WTC11 (cell line): ENCODE measurements around the gene EFCC1. TPM values are rescaled to one million over a fixed set of nuclear protein-coding genes. Genes with fewer than 3 reads are reported as not detected.

Experiments
- ATAC-seq: fragments of 200-7000 bp; cut with Tn5 transposase; 2 replicates; pipeline ENCODE4 v1.10.0; 2021; ENCODE audit warnings: mild to moderate bottlenecking, moderate library complexity
- CTCF ChIA-PET: fragments of 300-600 bp; sonication (Branson Sonifier 250); formaldehyde crosslinking; loops from one replicate; lab custom pipeline; 2021; ENCODE audit warnings: antibody characterized with exemption; lab: Charles Lee
- POLR2A ChIA-PET: fragments of 350-600 bp; sonication (Branson Sonifier 250); formaldehyde crosslinking; loops from one replicate; lab custom pipeline; 2021; ENCODE audit warnings: antibody characterized with exemption; lab: Charles Lee
- DNase-seq: peaks from one replicate; pipeline ENCODE4 v3.0.0; 2021; ENCODE audit warnings: low spot score
- H3K27ac Mint-ChIP-seq: 2 replicates; pipeline ENCODE4 v1.8.0; 2021; ENCODE audit warnings: mixed read lengths
- H3K27me3 Mint-ChIP-seq: 2 replicates; pipeline ENCODE4 v1.8.0; 2021; ENCODE audit warnings: low read depth, mild to moderate bottlenecking, moderate library complexity, mixed read lengths
- H3K36me3 Mint-ChIP-seq: 2 replicates; pipeline ENCODE4 v1.8.0; 2021; ENCODE audit warnings: mixed read lengths
- H3K4me1 Mint-ChIP-seq: 2 replicates; pipeline ENCODE4 v1.8.0; 2022; ENCODE audit warnings: mixed read lengths
- H3K4me3 Mint-ChIP-seq: 2 replicates; pipeline ENCODE4 v1.8.0; 2021; ENCODE audit warnings: mild to moderate bottlenecking, moderate library complexity, mixed read lengths
- H3K9me3 Mint-ChIP-seq: 2 replicates; pipeline ENCODE4 v1.8.0; 2021; ENCODE audit warnings: mixed read lengths
- AFF4 ChIP-seq: sonication (generic); formaldehyde crosslinking; IDR thresholded peaks from 2 replicates; pipeline ENCODE4 v1.8.1; 2023; ENCODE audit warnings: mild to moderate bottlenecking, missing genetic modification reagents, borderline replicate concordance
- ARID4B ChIP-seq: sonication (generic); formaldehyde crosslinking; IDR thresholded peaks from 2 replicates; pipeline ENCODE4 v1.8.0; 2023; ENCODE audit warnings: missing genetic modification reagents, mild to moderate bottlenecking, borderline replicate concordance
- E2F4 ChIP-seq: sonication (generic); formaldehyde crosslinking; IDR thresholded peaks from 2 replicates; pipeline ENCODE4 v1.8.1; 2022; ENCODE audit warnings: low read depth, mild to moderate bottlenecking, moderate library complexity, missing genetic modification reagents, borderline replicate concordance
- E2F5 ChIP-seq: sonication (generic); formaldehyde crosslinking; IDR thresholded peaks from 2 replicates; pipeline ENCODE4 v1.8.1; 2022; ENCODE audit warnings: mild to moderate bottlenecking, moderate library complexity, missing genetic modification reagents
- ESRRA ChIP-seq: sonication (generic); formaldehyde crosslinking; IDR thresholded peaks from 2 replicates; pipeline ENCODE4 v1.8.1; 2022; ENCODE audit warnings: mild to moderate bottlenecking, missing genetic modification reagents, borderline replicate concordance
- ETV6 ChIP-seq: sonication (generic); formaldehyde crosslinking; IDR thresholded peaks from 2 replicates; pipeline ENCODE4 v1.8.1; 2022; ENCODE audit warnings: mild to moderate bottlenecking, missing genetic modification reagents
- GABPB1 ChIP-seq: sonication (generic); formaldehyde crosslinking; IDR thresholded peaks from 2 replicates; pipeline ENCODE4 v1.8.1; 2023; ENCODE audit warnings: mild to moderate bottlenecking, missing genetic modification reagents
- IRF2 ChIP-seq: sonication (generic); formaldehyde crosslinking; IDR thresholded peaks from 2 replicates; pipeline ENCODE4 v1.8.0; 2022; ENCODE audit warnings: low read depth, missing genetic modification reagents, borderline replicate concordance
- JAZF1 ChIP-seq: fragments of 250-450 bp; sonication (Bioruptor Pico); IDR thresholded peaks from 2 replicates; pipeline ENCODE4 v1.9.0; 2021; ENCODE audit warnings: moderate library complexity, mild to moderate bottlenecking, inconsistent platforms
- NFATC4 ChIP-seq: fragments of 250-450 bp; sonication (Bioruptor Pico); IDR thresholded peaks from 2 replicates; pipeline ENCODE4 v1.9.0; 2021; ENCODE audit warnings: mild to moderate bottlenecking
- NFE2L1 ChIP-seq: sonication (generic); formaldehyde crosslinking; IDR thresholded peaks from 2 replicates; pipeline ENCODE4 v1.8.1; 2023; ENCODE audit warnings: missing genetic modification reagents
- PRDM15 ChIP-seq: sonication (generic); formaldehyde crosslinking; IDR thresholded peaks from 2 replicates; pipeline ENCODE4 v1.8.0; 2022; ENCODE audit warnings: missing genetic modification reagents
- RELA ChIP-seq: sonication (generic); formaldehyde crosslinking; IDR thresholded peaks from 2 replicates; pipeline ENCODE4 v1.8.1; 2022; ENCODE audit warnings: missing genetic modification reagents, mild to moderate bottlenecking, borderline replicate concordance
- RORB ChIP-seq: fragments of 250-450 bp; sonication (Bioruptor Pico); IDR thresholded peaks from 2 replicates; pipeline ENCODE4 v1.9.0; 2021; ENCODE audit warnings: mild to moderate bottlenecking
- TEAD1 ChIP-seq: sonication (generic); formaldehyde crosslinking; IDR thresholded peaks from 2 replicates; pipeline ENCODE4 v1.8.0; 2022; ENCODE audit warnings: mild to moderate bottlenecking, missing genetic modification reagents
- TP53 ChIP-seq: sonication (generic); formaldehyde crosslinking; IDR thresholded peaks from 2 replicates; pipeline ENCODE4 v1.8.1; 2023; ENCODE audit warnings: mild to moderate bottlenecking, missing genetic modification reagents
- ZBTB21 ChIP-seq: sonication (generic); formaldehyde crosslinking; IDR thresholded peaks from 2 replicates; pipeline ENCODE4 v1.8.1; 2023; ENCODE audit warnings: mild to moderate bottlenecking, missing genetic modification reagents, borderline replicate concordance
- ZNF263 ChIP-seq: sonication (generic); formaldehyde crosslinking; IDR thresholded peaks from 2 replicates; pipeline ENCODE4 v1.8.1; 2022; ENCODE audit warnings: low read depth, mild to moderate bottlenecking, moderate library complexity, missing genetic modification reagents
- ZNF416 ChIP-seq: fragments of 250-450 bp; sonication (Bioruptor Pico); IDR thresholded peaks from 2 replicates; pipeline ENCODE4 v1.9.0; 2021; ENCODE audit warnings: mild to moderate bottlenecking, inconsistent platforms
- total RNA-seq: library from RNA; stranded (reverse); gene quantifications from 3 replicates; pipeline ENCODE4 v1.2.3, GENCODE V29; 2021

The EFCC1 gene
- total RNA-seq, 1 experiment from 2014 or later: 0.31 TPM

- ChIA-PET CTCF (interaction anchor here (2.0 to 2.5 kb wide), 3 partner anchors 11 to 31 kb away, joined by 6 to 12 read pairs (median 10); no protein-coding TSS in a partner anchor), POLR2A (no interaction called here)
- Mint-ChIP-seq H3K9me3 (peaks cover 4% of the 10 kb centered on the region; the same call in 1 of the 2 replicates), H3K27me3 (no peaks in the 10 kb centered on the region; the same call in 1 of the 2 replicates), H3K4me1 (peaks cover 7% of the 10 kb centered on the region), H3K27ac (no peak overlapping the region), H3K4me3 (no peak overlapping the region), H3K36me3 (no peaks in the 10 kb centered on the region)
- TF ChIP-seq ZBTB21 (no peak), ETV6 (no peak), IRF2 (CRISPR knock-in tag) (no peak), ZNF263 (CRISPR knock-in tag) (no peak), PRDM15 (no peak), RORB (no peak), NFATC4 (CRISPR knock-in tag) (no peak), NFE2L1 (CRISPR knock-in tag) (no peak), AFF4 (CRISPR knock-in tag) (no peak), E2F5 (no peak), JAZF1 (CRISPR knock-in tag) (no peak)
- ATAC-seq: no peak
- no peak for DNase-seq
Observed at GRCh38 chr3:129014793-129015345, 13.8 kb downstream of the EFCC1 start.

- Mint-ChIP-seq H3K4me3 (no peak overlapping the region), H3K9me3 (peaks cover 4% of the 10 kb centered on the region; the same call in 1 of the 2 replicates), H3K27ac (no peak overlapping the region), H3K4me1 (peaks cover 7% of the 10 kb centered on the region), H3K27me3 (no peaks in the 10 kb centered on the region; the same call in 1 of the 2 replicates)
- ChIA-PET POLR2A (no interaction called here), CTCF (interaction anchor here (0.7 to 3.2 kb wide), 13 partner anchors 9 to 45 kb away, joined by 3 to 38 read pairs (median 5); no protein-coding TSS in a partner anchor)
- ATAC-seq: no peak
- TF ChIP-seq TP53 (CRISPR knock-in tag) (no peak), E2F4 (CRISPR knock-in tag) (no peak), RELA (CRISPR knock-in tag) (no peak), ARID4B (CRISPR knock-in tag) (no peak), ZNF416 (CRISPR knock-in tag) (no peak), ESRRA (CRISPR knock-in tag) (no peak), TEAD1 (no peak), GABPB1 (no peak)
- TF ChIP-seq, all 79 proteins: peak for 0
- no peaks in the 10 kb centered on the region for H3K36me3 Mint-ChIP-seq
- no peak for DNase-seq
Observed at GRCh38 chr3:129015388-129016105, 14.4 kb downstream of the EFCC1 start.
